HepG2 (cell line): Measurements from ENCODE around the gene ST3GAL2. TPM values are rescaled to one million over a fixed set of nuclear protein-coding genes. Genes with fewer than 3 reads are reported as not detected.

ENCODE experiments used
- ARNTL ChIP-seq: sonication (generic); formaldehyde crosslinking; IDR thresholded peaks from 2 replicates; pipeline ENCODE4 v1.4.0; 2020; ENCODE audit warnings: mild to moderate bottlenecking, missing genetic modification reagents
- CEBPG ChIP-seq: IDR thresholded peaks from 2 replicates; pipeline ENCODE4 v1.6.1; 2016
- ELF1 ChIP-seq: sonication (generic); formaldehyde crosslinking; IDR thresholded peaks from 2 replicates; pipeline ENCODE4 v1.4.0; 2020; ENCODE audit warnings: missing genetic modification reagents
- EP300 ChIP-seq, 3 experiments: sonication (generic) in 1 of 3; formaldehyde crosslinking in 1 of 3; IDR thresholded peaks; 2 replicates each; pipeline versions ENCODE4 v1.5.1 to v1.6.1; 2011 to 2020; ENCODE audit warnings: low read depth in 2 of 3, low read length in 2 of 3, borderline replicate concordance in 1 of 3, improper control_type of control experiment in 1 of 3, mild to moderate bottlenecking in 1 of 3, missing genetic modification reagents in 1 of 3, moderate library complexity in 1 of 3
- ETV6 ChIP-seq: sonication (generic); formaldehyde crosslinking; conservative IDR thresholded peaks from 2 replicates; pipeline ENCODE4 v1.4.0; 2020; ENCODE audit warnings: missing genetic modification reagents
- FOXA3 ChIP-seq: IDR thresholded peaks from 2 replicates; pipeline ENCODE4 v1.6.1; 2016; ENCODE audit warnings: missing genetic modification reagents, missing compliant biosample characterization
- FOXC1 ChIP-seq: sonication (generic); formaldehyde crosslinking; IDR thresholded peaks from 2 replicates; pipeline ENCODE4 v1.8.0; 2022; ENCODE audit warnings: mild to moderate bottlenecking, missing genetic modification reagents, borderline replicate concordance
- HNRNPUL1 ChIP-seq: fragments of 200-400 bp; formaldehyde crosslinking; IDR thresholded peaks from 2 replicates; pipeline ENCODE4 v1.6.1; 2017; ENCODE audit warnings: low read depth, mild to moderate bottlenecking, low read length, moderate library complexity
- JARID2 ChIP-seq: sonication (generic); formaldehyde crosslinking; IDR thresholded peaks from 2 replicates; pipeline ENCODE4 v1.8.1; 2023; ENCODE audit warnings: missing genetic modification reagents, inconsistent platforms; ENCODE audit not compliant: insufficient replicate concordance
- KAT8 ChIP-seq: IDR thresholded peaks from 2 replicates; pipeline ENCODE4 v1.6.1; 2016; ENCODE audit warnings: missing genetic modification reagents, missing compliant biosample characterization
- KDM3A ChIP-seq: IDR thresholded peaks from 2 replicates; pipeline ENCODE4 v1.6.1; 2018; ENCODE audit warnings: low read depth, missing compliant biosample characterization
- KLF13 ChIP-seq: sonication (generic); formaldehyde crosslinking; IDR thresholded peaks from 2 replicates; pipeline ENCODE4 v1.4.0; 2020; ENCODE audit warnings: mild to moderate bottlenecking, missing genetic modification reagents
- KLF15 ChIP-seq: sonication (generic); formaldehyde crosslinking; IDR thresholded peaks from 2 replicates; pipeline ENCODE4 v1.8.1; 2023; ENCODE audit warnings: borderline replicate concordance, mild to moderate bottlenecking, inconsistent platforms, missing genetic modification reagents, mixed read lengths
- MATR3 ChIP-seq: sonication (generic); formaldehyde crosslinking; IDR thresholded peaks from 2 replicates; pipeline ENCODE4 v1.4.0; 2020; ENCODE audit warnings: missing genetic modification reagents
- NCOA1 ChIP-seq: sonication (generic); formaldehyde crosslinking; IDR thresholded peaks from 2 replicates; pipeline ENCODE4 v1.9.0; 2021; ENCODE audit warnings: missing genetic modification reagents
- PHF21A ChIP-seq: sonication (generic); formaldehyde crosslinking; IDR thresholded peaks from 2 replicates; pipeline ENCODE4 v1.5.0; 2020; ENCODE audit warnings: mild to moderate bottlenecking, missing genetic modification reagents
- RAD21 ChIP-seq: fragments of 450-650 bp; formaldehyde crosslinking; IDR thresholded peaks from 2 replicates; pipeline ENCODE4 v1.5.0; 2020; ENCODE audit warnings: mild to moderate bottlenecking
- RBAK ChIP-seq: sonication (generic); formaldehyde crosslinking; IDR thresholded peaks from 2 replicates; pipeline ENCODE4 v1.5.1; 2020; ENCODE audit warnings: mild to moderate bottlenecking, missing genetic modification reagents
- SMARCC2 ChIP-seq: fragments of 450-650 bp; IDR thresholded peaks from 2 replicates; pipeline ENCODE4 v1.6.1; 2017; ENCODE audit warnings: antibody characterized with exemption, mild to moderate bottlenecking
- TAF1 ChIP-seq: sonication (generic); formaldehyde crosslinking; IDR thresholded peaks from 2 replicates; pipeline ENCODE4 v1.4.0; 2020; ENCODE audit warnings: missing genetic modification reagents
- ZBTB7A ChIP-seq: sonication (generic); formaldehyde crosslinking; IDR thresholded peaks from 2 replicates; pipeline ENCODE4 v1.8.0; 2022; ENCODE audit warnings: mild to moderate bottlenecking, missing genetic modification reagents
- ZNF263 ChIP-seq: sonication (generic); formaldehyde crosslinking; IDR thresholded peaks from 2 replicates; pipeline ENCODE4 v1.4.0; 2020; ENCODE audit warnings: missing genetic modification reagents
- ZNF850 ChIP-seq: sonication (generic); formaldehyde crosslinking; conservative IDR thresholded peaks from 2 replicates; pipeline ENCODE4 v1.9.0; 2021; ENCODE audit warnings: mild to moderate bottlenecking, missing genetic modification reagents
- polyA plus RNA-seq, 8 experiments: library from polyadenylated mRNA; depleted of rRNA in 3 of 8; stranded (reverse) in 7 of 8; unstranded in 1 of 8; fragments of >200 nt; fragmentation: Illumina TruSeq in 4 of 8; extraction: Trizol in 4 of 8; gene quantifications; 2 replicates each; pipeline versions ENCODE4 v1.2.1 to v1.2.3, GENCODE V29; 2011 to 2016; ENCODE audit warnings: low read depth in 4 of 8, missing spikeins in 1 of 8, mixed read lengths in 1 of 8; ENCODE audit not compliant: insufficient read depth in 1 of 8
- total RNA-seq, 5 experiments: library from RNA; depleted of rRNA; stranded (reverse); fragments of >200 nt; fragmentation: Illumina TruSeq; extraction: Trizol; gene quantifications; 2 replicates each; pipeline ENCODE4 v1.2.3, GENCODE V29; 2016; ENCODE audit warnings: low read depth in 1 of 5
- TF ChIP-seq, protein P1 (sequence below): IDR thresholded peaks from 2 replicates; pipeline ENCODE4 v1.6.1; 2016; ENCODE audit warnings: missing genetic modification reagents, missing compliant biosample characterization
- TF ChIP-seq, protein P2 (sequence below): IDR thresholded peaks from 2 replicates; pipeline ENCODE4 v1.6.1; 2016; ENCODE audit warnings: mild to moderate bottlenecking
- TF ChIP-seq, protein P3 (sequence below): sonication (generic); formaldehyde crosslinking; IDR thresholded peaks from 2 replicates; pipeline ENCODE4 v1.9.0; 2021; ENCODE audit warnings: missing genetic modification reagents, mild to moderate bottlenecking, borderline replicate concordance
- TF ChIP-seq, protein P4 (sequence below): sonication (generic); formaldehyde crosslinking; IDR thresholded peaks from 2 replicates; pipeline ENCODE4 v1.4.0; 2020; ENCODE audit warnings: missing genetic modification reagents

The ST3GAL2 gene
- total and polyA plus RNA-seq, 2 of the 13 experiments (the other 11 are each of a cell fraction or from before 2014, with no cell fraction given) = 16.3 to 24.9 TPM

DNA sequence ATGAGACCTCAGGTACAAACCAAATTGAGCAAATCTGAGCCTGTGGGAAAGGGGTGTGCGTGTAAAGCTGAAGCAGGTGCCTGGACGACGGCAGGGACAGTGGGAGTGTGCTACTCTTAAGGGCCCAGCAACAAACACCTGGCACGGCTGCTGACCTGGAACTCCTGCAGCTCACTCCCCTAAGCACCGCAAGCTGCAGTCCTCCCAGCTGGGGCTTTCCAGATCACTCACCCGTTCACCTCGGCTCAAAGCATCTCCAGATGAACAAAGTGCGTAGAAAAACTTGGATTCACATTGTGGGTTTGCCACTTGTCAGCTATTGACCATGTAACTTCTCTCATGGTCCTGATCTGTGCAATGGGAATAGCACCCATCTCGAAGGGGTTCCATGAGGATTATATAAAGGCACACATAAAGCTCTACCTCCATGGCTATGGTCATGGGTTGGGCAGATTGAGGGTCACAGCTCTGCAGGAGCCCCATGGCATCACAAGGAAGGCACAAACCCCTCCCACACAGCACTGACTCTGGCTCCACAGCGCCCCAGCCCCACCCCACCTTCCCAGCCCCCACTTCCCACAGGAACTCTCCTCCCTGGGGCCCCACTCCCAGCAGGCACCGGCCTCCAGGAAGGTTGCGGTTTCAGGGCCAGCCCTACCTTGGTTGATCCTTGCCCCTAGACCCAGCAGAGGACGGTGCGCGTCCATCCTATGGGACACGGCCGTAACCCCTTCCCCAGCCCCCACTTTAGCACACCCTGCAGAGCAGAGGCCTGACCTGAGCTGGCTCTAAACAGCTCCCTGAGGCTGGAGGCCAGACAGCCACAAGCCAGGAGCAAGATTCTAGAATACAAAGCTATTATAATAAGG, 21.9 kb downstream of the ST3GAL2 start (continued):
- TF ChIP-seq ZBTB7A (CRISPR knock-in tag) (no peak), NCOA1 (no peak), ZNF263 (CRISPR knock-in tag) (peak; percentile 28; the same call in 1 of the 2 replicates), KLF15 (CRISPR knock-in tag) (no peak), RBAK (CRISPR knock-in tag) (no peak), KDM3A (CRISPR knock-in tag) (0 out of 2 replicates have a peak, but pooled peaks have one; percentile 46), ARNTL (CRISPR knock-in tag) (no peak), JARID2 (CRISPR knock-in tag) (no peak), FOXA3 (CRISPR knock-in tag) (no peak), EP300 (IDR thresholded peaks at IDR 0.05; ENCODE audit: low read depth in 2 of 2, low read length in 2 of 2) (peak in 1 of 2 experiments; percentile 43; a peak in 1 of 4 replicates), EP300 (CRISPR knock-in tag; IDR thresholded peaks at IDR 0.05; ENCODE audit: borderline replicate concordance) (no peak), HNRNPUL1 (no peak), SMARCC2 (no peak), ETV6 (CRISPR knock-in tag) (no peak; the same call in 1 of the 2 replicates), ELF1 (no peak), KAT8 (no peak), RAD21 (peak; percentile 77), ZNF850 (CRISPR knock-in tag) (no peak), MATR3 (CRISPR knock-in tag) (no peak), CEBPG (CRISPR knock-in tag) (no peak), TAF1 (CRISPR knock-in tag) (no peak), KLF13 (CRISPR knock-in tag) (no peak), FOXC1 (CRISPR knock-in tag) (peak; percentile 65; the same call in 1 of the 2 replicates), PHF21A (CRISPR knock-in tag) (peak; percentile 59)
- TF ChIP-seq, protein P1, sequence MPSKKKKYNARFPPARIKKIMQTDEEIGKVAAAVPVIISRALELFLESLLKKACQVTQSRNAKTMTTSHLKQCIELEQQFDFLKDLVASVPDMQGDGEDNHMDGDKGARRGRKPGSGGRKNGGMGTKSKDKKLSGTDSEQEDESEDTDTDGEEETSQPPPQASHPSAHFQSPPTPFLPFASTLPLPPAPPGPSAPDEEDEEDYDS (CRISPR knock-in tag) = no peak
- TF ChIP-seq, protein P2, sequence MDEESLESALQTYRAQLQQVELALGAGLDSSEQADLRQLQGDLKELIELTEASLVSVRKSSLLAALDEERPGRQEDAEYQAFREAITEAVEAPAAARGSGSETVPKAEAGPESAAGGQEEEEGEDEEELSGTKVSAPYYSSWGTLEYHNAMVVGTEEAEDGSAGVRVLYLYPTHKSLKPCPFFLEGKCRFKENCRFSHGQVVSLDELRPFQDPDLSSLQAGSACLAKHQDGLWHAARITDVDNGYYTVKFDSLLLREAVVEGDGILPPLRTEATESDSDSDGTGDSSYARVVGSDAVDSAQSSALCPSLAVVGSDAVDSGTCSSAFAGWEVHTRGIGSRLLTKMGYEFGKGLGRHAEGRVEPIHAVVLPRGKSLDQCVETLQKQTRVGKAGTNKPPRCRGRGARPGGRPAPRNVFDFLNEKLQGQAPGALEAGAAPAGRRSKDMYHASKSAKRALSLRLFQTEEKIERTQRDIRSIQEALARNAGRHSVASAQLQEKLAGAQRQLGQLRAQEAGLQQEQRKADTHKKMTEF (CRISPR knock-in tag) = peak; percentile 36; the same call in 1 of the 2 replicates
- TF ChIP-seq, protein P3, sequence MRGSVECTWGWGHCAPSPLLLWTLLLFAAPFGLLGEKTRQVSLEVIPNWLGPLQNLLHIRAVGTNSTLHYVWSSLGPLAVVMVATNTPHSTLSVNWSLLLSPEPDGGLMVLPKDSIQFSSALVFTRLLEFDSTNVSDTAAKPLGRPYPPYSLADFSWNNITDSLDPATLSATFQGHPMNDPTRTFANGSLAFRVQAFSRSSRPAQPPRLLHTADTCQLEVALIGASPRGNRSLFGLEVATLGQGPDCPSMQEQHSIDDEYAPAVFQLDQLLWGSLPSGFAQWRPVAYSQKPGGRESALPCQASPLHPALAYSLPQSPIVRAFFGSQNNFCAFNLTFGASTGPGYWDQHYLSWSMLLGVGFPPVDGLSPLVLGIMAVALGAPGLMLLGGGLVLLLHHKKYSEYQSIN (CRISPR knock-in tag) = no peak
- TF ChIP-seq, protein P4, sequence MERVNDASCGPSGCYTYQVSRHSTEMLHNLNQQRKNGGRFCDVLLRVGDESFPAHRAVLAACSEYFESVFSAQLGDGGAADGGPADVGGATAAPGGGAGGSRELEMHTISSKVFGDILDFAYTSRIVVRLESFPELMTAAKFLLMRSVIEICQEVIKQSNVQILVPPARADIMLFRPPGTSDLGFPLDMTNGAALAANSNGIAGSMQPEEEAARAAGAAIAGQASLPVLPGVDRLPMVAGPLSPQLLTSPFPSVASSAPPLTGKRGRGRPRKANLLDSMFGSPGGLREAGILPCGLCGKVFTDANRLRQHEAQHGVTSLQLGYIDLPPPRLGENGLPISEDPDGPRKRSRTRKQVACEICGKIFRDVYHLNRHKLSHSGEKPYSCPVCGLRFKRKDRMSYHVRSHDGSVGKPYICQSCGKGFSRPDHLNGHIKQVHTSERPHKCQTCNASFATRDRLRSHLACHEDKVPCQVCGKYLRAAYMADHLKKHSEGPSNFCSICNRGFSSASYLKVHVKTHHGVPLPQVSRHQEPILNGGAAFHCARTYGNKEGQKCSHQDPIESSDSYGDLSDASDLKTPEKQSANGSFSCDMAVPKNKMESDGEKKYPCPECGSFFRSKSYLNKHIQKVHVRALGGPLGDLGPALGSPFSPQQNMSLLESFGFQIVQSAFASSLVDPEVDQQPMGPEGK (CRISPR knock-in tag) = peak; percentile 87
